ENCODE results near the gene CSF3.

DNA sequence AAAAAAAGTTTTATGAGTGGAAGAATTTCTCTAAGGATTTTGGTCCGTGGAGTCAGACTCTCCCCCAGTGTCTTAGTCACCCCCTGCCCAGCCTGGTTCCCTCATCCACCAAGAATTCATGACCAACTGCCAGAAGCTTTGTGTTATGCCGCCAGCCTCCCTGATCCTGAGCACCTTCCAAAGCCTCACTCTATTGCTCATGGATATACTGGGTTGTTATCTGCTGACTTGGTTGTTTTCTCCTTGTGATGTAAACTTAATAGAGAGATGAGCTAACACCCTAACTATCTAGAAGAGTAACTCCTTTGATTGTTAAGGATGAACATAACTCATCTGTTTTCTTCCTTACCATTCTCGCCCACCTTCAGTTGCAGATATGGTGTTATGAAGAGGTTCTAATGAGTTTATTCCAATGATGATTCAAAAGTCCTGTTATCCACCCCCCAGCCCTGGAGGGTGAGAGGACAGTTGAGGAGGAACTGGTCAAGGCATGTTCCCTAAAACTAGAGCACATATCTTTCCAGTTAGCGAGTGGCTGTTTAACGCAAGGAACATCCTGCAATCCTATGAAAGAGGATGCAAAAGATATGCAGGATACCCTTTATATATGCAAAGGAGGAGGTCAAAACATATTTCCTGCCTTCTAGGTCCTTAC lies 36.1 kb upstream of the CSF3 start:
- TF ChIP-seq, protein P1, sequence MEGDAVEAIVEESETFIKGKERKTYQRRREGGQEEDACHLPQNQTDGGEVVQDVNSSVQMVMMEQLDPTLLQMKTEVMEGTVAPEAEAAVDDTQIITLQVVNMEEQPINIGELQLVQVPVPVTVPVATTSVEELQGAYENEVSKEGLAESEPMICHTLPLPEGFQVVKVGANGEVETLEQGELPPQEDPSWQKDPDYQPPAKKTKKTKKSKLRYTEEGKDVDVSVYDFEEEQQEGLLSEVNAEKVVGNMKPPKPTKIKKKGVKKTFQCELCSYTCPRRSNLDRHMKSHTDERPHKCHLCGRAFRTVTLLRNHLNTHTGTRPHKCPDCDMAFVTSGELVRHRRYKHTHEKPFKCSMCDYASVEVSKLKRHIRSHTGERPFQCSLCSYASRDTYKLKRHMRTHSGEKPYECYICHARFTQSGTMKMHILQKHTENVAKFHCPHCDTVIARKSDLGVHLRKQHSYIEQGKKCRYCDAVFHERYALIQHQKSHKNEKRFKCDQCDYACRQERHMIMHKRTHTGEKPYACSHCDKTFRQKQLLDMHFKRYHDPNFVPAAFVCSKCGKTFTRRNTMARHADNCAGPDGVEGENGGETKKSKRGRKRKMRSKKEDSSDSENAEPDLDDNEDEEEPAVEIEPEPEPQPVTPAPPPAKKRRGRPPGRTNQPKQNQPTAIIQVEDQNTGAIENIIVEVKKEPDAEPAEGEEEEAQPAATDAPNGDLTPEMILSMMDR (IDR thresholded peaks at IDR 0.05; ENCODE audit: insufficient read depth, low read length, poor library complexity, severe bottlenecking): no peak
- no peak for TF ChIP-seq EZH2phosphoT487 (conservative IDR thresholded peaks at IDR 0.05; ENCODE audit: low read length)

Data from SU-DHL-6 (cell line).